HCT116 (cell line): ENCODE measurements around the gene PBX2. TPM values are rescaled to one million over a fixed set of nuclear protein-coding genes. Genes with fewer than 3 reads are reported as not detected.

Experiments used
- ATAC-seq: fragments of 200-7000 bp; cut with Tn5 transposase; 2 replicates; pipeline ENCODE4 v1.9.1; 2020; ENCODE audit warnings: mild to moderate bottlenecking, moderate library complexity
- BruUV-seq: library from RNA; stranded (reverse); fragments of 400-500 nt; replicated peaks from 2 replicates; lab custom pipeline; 2021; lab: Mats Ljungman, UMichigan
- CTCF ChIA-PET: fragments of 300-600 bp; sonication (Branson Sonifier 250); formaldehyde crosslinking; loops from one replicate; lab custom pipeline; 2021; ENCODE audit warnings: antibody characterized with exemption; lab: Charles Lee
- POLR2A ChIA-PET: fragments of 300-600, 350-600 bp; sonication (Branson Sonifier 250); formaldehyde crosslinking; loops from one replicate; lab custom pipeline; 2021; ENCODE audit warnings: antibody characterized with exemption; lab: Charles Lee
- RAD21 ChIA-PET, 2 experiments: fragments of 300-600 bp; sonication (Branson Sonifier 250); formaldehyde crosslinking; loops; one replicate each; lab custom pipeline; 2023; ENCODE audit warnings: low total read pairs in 2 of 2; ENCODE audit not compliant: uncharacterized antibody in 2 of 2, unreplicated experiment in 2 of 2, low non-redundant PET in 1 of 2; lab: Charles Lee
- DNase-seq: peaks from one replicate; pipeline ENCODE4 v3.0.0-alpha.2; 2010; ENCODE audit warnings: low read depth, low spot score
- H2AFZ ChIP-seq: fragments of 200-600 bp; shearing (Covaris generic), sonication (generic); 2 replicates; pipeline ENCODE4 v1.6.1; 2017; ENCODE audit warnings: low read depth, mixed run types, mixed read lengths, antibody characterized with exemption, low read length; ENCODE audit not compliant: poor library complexity, severe bottlenecking
- H3K27ac ChIP-seq: 2 replicates; pipeline ENCODE4 v1.5.1; 2012; ENCODE audit warnings: low read depth, low read length
- H3K27me3 ChIP-seq: fragments of 200-600 bp; sonication (generic); 2 replicates; pipeline ENCODE4 v1.6.1; 2016; ENCODE audit warnings: mixed run types, low read length, mixed read lengths; ENCODE audit not compliant: insufficient read depth
- H3K36me3 ChIP-seq, 2 experiments: fragments of 200-500 bp in 1 of 2; fragments of 200-600 bp in 1 of 2; sonication (Bioruptor generic) in 1 of 2; sonication (generic) in 1 of 2; 2 replicates each; pipeline versions ENCODE4 v1.5.1 to v1.6.1; 2014 to 2016; ENCODE audit warnings: low read length in 2 of 2, inconsistent platforms in 1 of 2, mixed read lengths in 1 of 2, mixed run types in 1 of 2; ENCODE audit not compliant: insufficient read depth in 2 of 2, control insufficient read depth in 1 of 2
- H3K4me1 ChIP-seq, 2 experiments: fragments of 200-600 bp in 1 of 2; sonication (generic) in 1 of 2; 2 replicates each; pipeline versions ENCODE4 v1.5.1 to v1.6.1; 2012 to 2017; ENCODE audit warnings: low read length in 2 of 2, inconsistent platforms in 1 of 2, mild to moderate bottlenecking in 1 of 2, mixed read lengths in 1 of 2, mixed run types in 1 of 2, moderate library complexity in 1 of 2; ENCODE audit not compliant: insufficient read depth in 2 of 2, control insufficient read depth in 1 of 2
- H3K4me2 ChIP-seq: fragments of 200-600 bp; sonication (generic); 2 replicates; pipeline ENCODE4 v1.6.1; 2017; ENCODE audit warnings: mixed run types, low read length, mixed read lengths
- H3K4me3 ChIP-seq, 2 experiments: fragments of 200-600 bp in 1 of 2; sonication (generic) in 1 of 2; replicated peaks in 1 of 2; 2 replicates each; pipeline ENCODE4 v1.5.1; 2011 to 2016; ENCODE audit warnings: low read length in 2 of 2, control low read depth in 1 of 2, low read depth in 1 of 2, mild to moderate bottlenecking in 1 of 2, mixed read lengths in 1 of 2, mixed run types in 1 of 2
- H3K79me2 ChIP-seq: fragments of 200-600 bp; sonication (generic); 2 replicates; pipeline ENCODE4 v1.6.1; 2017; ENCODE audit warnings: mild to moderate bottlenecking, mixed run types, low read length, moderate library complexity, mixed read lengths; ENCODE audit not compliant: insufficient read depth
- H3K9ac ChIP-seq: fragments of 200-600 bp; sonication (generic); 2 replicates; pipeline ENCODE4 v1.6.1; 2016; ENCODE audit warnings: low read length, mixed read lengths
- H3K9me2 ChIP-seq: fragments of 200-600 bp; sonication (generic), shearing (Covaris generic); 2 replicates; pipeline ENCODE4 v1.6.1; 2017; ENCODE audit warnings: mixed run types, mild to moderate bottlenecking, moderate library complexity; ENCODE audit not compliant: insufficient read depth
- H3K9me3 ChIP-seq, 2 experiments: fragments of 200-500 bp in 1 of 2; fragments of 200-600 bp in 1 of 2; sonication (Bioruptor generic) in 1 of 2; sonication (generic) in 1 of 2; 2 replicates each; pipeline ENCODE4 v1.6.1; 2014 to 2017; ENCODE audit warnings: low read length in 2 of 2, mixed read lengths in 2 of 2, inconsistent platforms in 1 of 2, low read depth in 1 of 2, mild to moderate bottlenecking in 1 of 2, mixed run types in 1 of 2, moderate library complexity in 1 of 2; ENCODE audit not compliant: control insufficient read depth in 1 of 2, insufficient read depth in 1 of 2
- H4K20me1 ChIP-seq: fragments of 200-600 bp; sonication (generic), shearing (Covaris generic); 2 replicates; pipeline ENCODE4 v1.6.1; 2017; ENCODE audit warnings: mixed run types, mild to moderate bottlenecking, moderate library complexity; ENCODE audit not compliant: insufficient read depth
- CBX3 ChIP-seq: IDR thresholded peaks from 2 replicates; pipeline ENCODE4 v1.6.1; 2012; ENCODE audit warnings: low read depth
- CEBPB ChIP-seq: IDR thresholded peaks from 2 replicates; pipeline ENCODE4 v1.6.1; 2012; ENCODE audit warnings: low read depth
- CTCF ChIP-seq, 3 experiments: fragments of 200-600 bp in 1 of 3; sonication (generic) in 1 of 3; IDR thresholded peaks in 2 of 3; conservative IDR thresholded peaks in 1 of 3; 2 replicates each; pipeline ENCODE4 v1.5.1; 2012 to 2017; ENCODE audit warnings: low read depth in 2 of 3, low read length in 2 of 3, antibody characterized with exemption in 1 of 3, borderline replicate concordance in 1 of 3, control low read depth in 1 of 3, mild to moderate bottlenecking in 1 of 3, mixed read lengths in 1 of 3, mixed run types in 1 of 3, moderate library complexity in 1 of 3; ENCODE audit not compliant: insufficient read depth in 1 of 3
- EGR1 ChIP-seq: IDR thresholded peaks from 2 replicates; pipeline ENCODE4 v1.6.1; 2012; ENCODE audit warnings: low read depth
- ELF1 ChIP-seq: IDR thresholded peaks from 2 replicates; pipeline ENCODE4 v1.6.1; 2012; ENCODE audit warnings: low read depth, borderline replicate concordance
- FOSL1 ChIP-seq: IDR thresholded peaks from 2 replicates; pipeline ENCODE4 v1.6.1; 2012; ENCODE audit warnings: low read depth
- JUND ChIP-seq: IDR thresholded peaks from 2 replicates; pipeline ENCODE4 v1.6.1; 2012
- POLR2AphosphoS5 ChIP-seq: IDR thresholded peaks from 2 replicates; pipeline ENCODE4 v1.6.1; 2011; ENCODE audit warnings: mild to moderate bottlenecking, low read depth, low read length, moderate library complexity
- SIN3A ChIP-seq: IDR thresholded peaks from 2 replicates; pipeline ENCODE4 v1.6.1; 2012; ENCODE audit warnings: low read depth
- SP1 ChIP-seq: IDR thresholded peaks from 2 replicates; pipeline ENCODE4 v1.6.1; 2012; ENCODE audit warnings: low read depth
- SRF ChIP-seq: IDR thresholded peaks from 2 replicates; pipeline ENCODE4 v1.6.1; 2012; ENCODE audit warnings: low read depth
- ZFX ChIP-seq: fragments of 450-650 bp; IDR thresholded peaks from 2 replicates; pipeline ENCODE4 v1.6.1; 2017
- ZNF274 ChIP-seq: fragments of 200-500 bp; sonication (Bioruptor generic); IDR thresholded peaks from 2 replicates; pipeline ENCODE4 v1.6.1; 2014; ENCODE audit warnings: mild to moderate bottlenecking, low read depth, low read length, inconsistent platforms
- intact Hi-C: fragments of 100-400 bp; cut with micrococcal nuclease; formaldehyde crosslinking; loops from 2 replicates; pipeline ENCODE4 v1.10.0; 2022
- total RNA-seq: library from RNA; stranded (reverse); gene quantifications from one replicate; pipeline ENCODE4 v1.2.1, GENCODE V29; 2021; ENCODE audit not compliant: unreplicated experiment
- TF ChIP-seq, protein P1 (sequence below): IDR thresholded peaks from 2 replicates; pipeline ENCODE4 v1.6.1; 2012
- TF ChIP-seq, protein P2 (sequence below): IDR thresholded peaks from 2 replicates; pipeline ENCODE4 v1.6.1; 2011; ENCODE audit warnings: mild to moderate bottlenecking, low read length, moderate library complexity; ENCODE audit not compliant: insufficient replicate concordance; ENCODE audit errors: extremely low read depth

PBX2 gene
- total RNA-seq, 1 experiment from 2014 or later: 79.0 TPM

DNA sequence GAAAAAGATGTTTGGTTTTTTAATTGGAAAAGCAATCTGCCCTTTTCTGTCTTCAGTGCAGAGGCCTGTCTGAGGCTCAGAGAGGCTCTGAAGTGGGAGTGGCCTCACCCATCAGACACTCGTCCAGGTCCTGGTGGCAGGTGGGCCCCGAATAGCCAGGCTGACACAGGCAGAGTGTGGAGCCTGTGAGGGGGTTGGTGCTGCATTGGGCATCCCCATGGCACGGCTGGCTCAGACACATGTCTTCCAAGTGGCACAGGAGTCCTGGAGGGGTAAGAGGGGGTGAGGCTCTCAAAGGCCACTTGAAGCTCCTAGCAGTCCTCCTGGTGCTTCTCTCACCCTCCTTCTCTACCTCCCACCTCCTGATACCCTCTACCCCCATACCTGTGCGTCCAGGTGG is 30.0 kb upstream of the PBX2 start:
- TF ChIP-seq SP1 (no peak), CTCF (IDR thresholded peaks at IDR 0.05 in 2 of 3, conservative IDR thresholded peaks at IDR 0.05 in 1 of 3; ENCODE audit: borderline replicate concordance in 1 of 3, insufficient read depth in 1 of 3, low read depth in 2 of 3, low read length in 2 of 3) (no peak), CEBPB (no peak), SRF (no peak), ELF1 (no peak), ZNF274 (no peak), CBX3 (no peak), ZFX (no peak), JUND (no peak), EGR1 (no peak)
- ChIA-PET RAD21 (no interaction called here), CTCF (no interaction called here), POLR2A (no interaction called here)
- Histone ChIP-seq H3K4me1 (no peaks in the 10 kb centered on the region), H3K9ac (no peak overlapping the region), H4K20me1 (no peaks in the 10 kb centered on the region), H3K79me2 (no peaks in the 10 kb centered on the region), H3K9me2 (no peaks in the 10 kb centered on the region), H3K27me3 (no peaks in the 10 kb centered on the region), H3K4me3 (no peak overlapping the region), H3K36me3 (no peaks in the 10 kb centered on the region), H3K9me3 (no peaks in the 10 kb centered on the region), H2AFZ (no peak overlapping the region), H3K27ac (no peak overlapping the region), H3K4me2 (no peak overlapping the region)
- intact Hi-C loops: no loop called here
- DNase-seq (no peak), ATAC-seq (no peak)
- BruUV-seq: no TSS peak

DNA sequence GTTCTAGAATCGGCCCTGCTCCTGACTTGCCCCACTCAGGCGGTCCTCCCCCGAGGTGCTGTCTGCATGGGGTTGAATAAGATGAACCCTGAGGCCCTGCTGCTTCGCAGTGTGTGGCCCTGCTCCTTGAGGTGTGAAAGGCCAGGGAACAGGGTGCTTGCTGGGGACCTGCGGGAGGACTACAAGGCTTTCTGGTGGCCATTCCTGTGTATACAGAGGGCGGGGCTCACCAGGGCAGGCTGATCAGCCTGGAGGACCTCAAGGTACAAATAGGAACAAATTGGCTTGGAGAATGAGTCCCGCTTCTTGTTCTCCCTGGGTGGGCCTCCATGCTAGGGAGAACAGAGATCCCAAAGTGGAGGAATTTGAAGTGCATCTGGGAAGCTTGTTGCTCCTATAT is 28.2 kb upstream of the PBX2 start:
- intact Hi-C loops: no loop called here
- ATAC-seq (no peak), DNase-seq (no peak)
- ChIA-PET RAD21 (no interaction called here), POLR2A (no interaction called here), CTCF (no interaction called here)
- Histone ChIP-seq H3K27ac (no peak overlapping the region), H2AFZ (no peak overlapping the region), H3K36me3 (no peaks in the 10 kb centered on the region), H4K20me1 (no peaks in the 10 kb centered on the region), H3K4me3 (no peak overlapping the region), H3K4me1 (no peaks in the 10 kb centered on the region), H3K9ac (no peak overlapping the region), H3K79me2 (no peaks in the 10 kb centered on the region), H3K9me3 (no peaks in the 10 kb centered on the region), H3K9me2 (no peaks in the 10 kb centered on the region), H3K4me2 (no peak overlapping the region), H3K27me3 (no peaks in the 10 kb centered on the region)
- no TSS peak for BruUV-seq
- TF ChIP-seq POLR2AphosphoS5: no peak
- TF ChIP-seq ZNF274: no peak
- TF ChIP-seq, protein P1, sequence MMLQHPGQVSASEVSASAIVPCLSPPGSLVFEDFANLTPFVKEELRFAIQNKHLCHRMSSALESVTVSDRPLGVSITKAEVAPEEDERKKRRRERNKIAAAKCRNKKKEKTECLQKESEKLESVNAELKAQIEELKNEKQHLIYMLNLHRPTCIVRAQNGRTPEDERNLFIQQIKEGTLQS: no peak
- no peak for TF ChIP-seq SIN3A
- no peak for TF ChIP-seq FOSL1
- TF ChIP-seq EGR1: no peak
- TF ChIP-seq, protein P2, sequence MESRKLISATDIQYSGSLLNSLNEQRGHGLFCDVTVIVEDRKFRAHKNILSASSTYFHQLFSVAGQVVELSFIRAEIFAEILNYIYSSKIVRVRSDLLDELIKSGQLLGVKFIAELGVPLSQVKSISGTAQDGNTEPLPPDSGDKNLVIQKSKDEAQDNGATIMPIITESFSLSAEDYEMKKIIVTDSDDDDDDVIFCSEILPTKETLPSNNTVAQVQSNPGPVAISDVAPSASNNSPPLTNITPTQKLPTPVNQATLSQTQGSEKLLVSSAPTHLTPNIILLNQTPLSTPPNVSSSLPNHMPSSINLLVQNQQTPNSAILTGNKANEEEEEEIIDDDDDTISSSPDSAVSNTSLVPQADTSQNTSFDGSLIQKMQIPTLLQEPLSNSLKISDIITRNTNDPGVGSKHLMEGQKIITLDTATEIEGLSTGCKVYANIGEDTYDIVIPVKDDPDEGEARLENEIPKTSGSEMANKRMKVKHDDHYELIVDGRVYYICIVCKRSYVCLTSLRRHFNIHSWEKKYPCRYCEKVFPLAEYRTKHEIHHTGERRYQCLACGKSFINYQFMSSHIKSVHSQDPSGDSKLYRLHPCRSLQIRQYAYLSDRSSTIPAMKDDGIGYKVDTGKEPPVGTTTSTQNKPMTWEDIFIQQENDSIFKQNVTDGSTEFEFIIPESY: no peak
- no peak for TF ChIP-seq SP1
